ENCODE data around the gene STK17A.

STK17A gene

DNA sequence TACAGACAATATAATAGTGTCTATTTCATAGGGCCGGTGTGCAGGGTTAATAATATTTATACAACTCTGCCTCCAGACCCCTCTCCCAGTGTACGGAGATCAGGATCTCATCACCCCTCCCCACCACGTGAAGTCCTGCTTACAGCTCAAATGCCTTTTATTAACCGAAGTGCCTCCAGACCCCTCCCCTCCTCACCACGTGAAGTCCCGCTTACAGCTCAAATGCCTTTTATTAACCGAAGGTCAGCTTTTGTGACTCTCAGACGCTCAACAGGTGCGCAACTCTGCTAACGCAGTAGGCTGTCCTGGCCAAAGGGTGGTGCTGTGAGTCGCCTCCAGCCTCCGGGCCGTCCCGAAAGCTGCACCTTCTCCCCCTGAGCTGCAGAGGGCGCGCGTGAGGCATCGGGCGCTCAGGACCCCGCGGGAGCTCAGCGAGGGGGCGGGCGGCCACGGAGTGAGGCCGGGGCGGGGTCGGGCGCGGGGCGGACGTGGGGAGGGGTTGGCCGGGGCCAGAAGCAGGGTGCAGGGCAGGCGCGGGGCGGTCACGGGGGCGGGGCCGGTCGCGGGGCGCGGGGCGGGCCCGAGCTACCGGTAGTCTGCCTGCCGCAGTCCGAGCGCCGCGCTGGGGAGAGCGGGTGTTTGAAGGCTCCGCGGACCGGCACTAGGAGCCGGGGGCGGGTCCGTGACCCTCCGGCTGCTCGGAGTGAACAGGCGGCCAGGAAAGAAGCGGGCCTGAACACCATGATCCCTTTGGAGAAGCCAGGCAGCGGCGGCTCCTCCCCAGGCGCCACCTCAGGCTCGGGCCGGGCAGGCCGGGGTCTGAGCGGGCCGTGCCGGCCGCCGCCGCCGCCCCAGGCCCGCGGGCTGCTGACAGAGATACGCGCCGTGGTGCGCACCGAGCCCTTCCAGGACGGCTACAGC is at the start of gene STK17A:
STK17A (plus strand) TSS at position 606 of the 921 bp plus-strand sequence; CDS start at position 742, 136 bp downstream.
- DNase-seq (ENCODE audit: low spot score), result peak; percentile 95

GRCh38 chr7:43533801-43534479 is 49.0 kb upstream of the STK17A start:
- DNase-seq (ENCODE audit: low spot score), result peak; percentile 37

- no peak for DNase-seq (ENCODE audit: low spot score)
Observed at GRCh38 chr7:43535031-43535451, 47.9 kb upstream of the STK17A start.

GRCh38 chr7:43535810-43536585 is 46.9 kb upstream of the STK17A start:
- DNase-seq (ENCODE audit: low spot score), result peak; percentile 79

DNA sequence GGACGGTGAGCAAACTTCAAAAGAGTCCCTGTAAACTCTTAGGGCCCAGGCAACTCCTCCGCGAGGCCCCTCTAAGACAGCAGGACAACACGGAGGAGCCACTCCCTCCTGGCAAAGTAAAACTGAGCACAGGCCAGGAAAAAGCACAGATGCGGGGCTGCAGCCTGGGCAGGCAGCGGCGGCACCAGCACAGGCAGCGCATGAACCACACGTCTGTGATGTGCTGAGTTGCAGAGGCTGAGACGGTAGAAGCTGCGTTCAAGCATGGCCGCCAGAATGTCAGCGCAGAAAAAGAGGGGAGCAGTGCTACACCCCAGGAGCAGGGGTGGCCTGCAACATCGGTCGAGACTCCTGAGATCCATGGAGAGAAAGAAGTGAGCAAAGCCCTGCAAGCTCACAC is 46.1 kb upstream of the STK17A start:
- DNase-seq (ENCODE audit: low spot score), result no peak

GRCh38 chr7:43537765-43538403 is 45.0 kb upstream of the STK17A start:
- peak; percentile 49 for DNase-seq (ENCODE audit: low spot score)

GRCh38 chr7:43538404-43538771 is 44.5 kb upstream of the STK17A start:
- DNase-seq (ENCODE audit: low spot score), result no peak

GRCh38 chr7:43540471-43540870 is 42.4 kb upstream of the STK17A start:
- no peak for DNase-seq (ENCODE audit: low spot score)

GRCh38 chr7:43542716-43543115 is 40.2 kb upstream of the STK17A start:
- DNase-seq (ENCODE audit: low spot score), result no peak

GRCh38 chr7:43546231-43546630 is 36.7 kb upstream of the STK17A start:
- no peak for DNase-seq (ENCODE audit: low spot score)

GRCh38 chr7:43550427-43550826 is 32.5 kb upstream of the STK17A start:
- no peak for DNase-seq (ENCODE audit: low spot score)

DNA sequence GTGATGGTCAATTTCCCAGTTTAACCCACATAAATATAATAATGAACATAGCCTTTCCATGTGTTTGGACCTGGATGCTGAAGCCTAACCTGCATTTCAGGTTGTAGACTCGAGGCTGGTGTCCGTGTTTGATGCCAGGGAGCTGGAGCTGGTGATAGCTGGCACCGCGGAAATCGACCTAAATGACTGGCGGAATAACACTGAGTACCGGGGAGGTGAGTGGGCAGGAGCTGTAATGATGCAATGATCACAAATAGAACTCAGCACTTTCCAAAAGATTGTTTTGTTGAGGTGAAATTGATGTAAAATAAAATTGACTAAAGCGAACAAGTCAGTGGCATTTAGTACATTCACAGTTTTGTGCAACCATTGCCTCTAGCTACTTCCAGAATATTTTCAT is 30.8 kb upstream of the STK17A start:
- DNase-seq (ENCODE audit: low spot score), result no peak

GRCh38 chr7:43553999-43554398 is 28.9 kb upstream of the STK17A start:
- peak; percentile 37 for DNase-seq (ENCODE audit: low spot score)

- no peak for DNase-seq (ENCODE audit: low spot score)
Observed at GRCh38 chr7:43554423-43554822, 28.5 kb upstream of the STK17A start.

- no peak for DNase-seq (ENCODE audit: low spot score)
Observed at GRCh38 chr7:43557831-43558495, 24.9 kb upstream of the STK17A start.

DNA sequence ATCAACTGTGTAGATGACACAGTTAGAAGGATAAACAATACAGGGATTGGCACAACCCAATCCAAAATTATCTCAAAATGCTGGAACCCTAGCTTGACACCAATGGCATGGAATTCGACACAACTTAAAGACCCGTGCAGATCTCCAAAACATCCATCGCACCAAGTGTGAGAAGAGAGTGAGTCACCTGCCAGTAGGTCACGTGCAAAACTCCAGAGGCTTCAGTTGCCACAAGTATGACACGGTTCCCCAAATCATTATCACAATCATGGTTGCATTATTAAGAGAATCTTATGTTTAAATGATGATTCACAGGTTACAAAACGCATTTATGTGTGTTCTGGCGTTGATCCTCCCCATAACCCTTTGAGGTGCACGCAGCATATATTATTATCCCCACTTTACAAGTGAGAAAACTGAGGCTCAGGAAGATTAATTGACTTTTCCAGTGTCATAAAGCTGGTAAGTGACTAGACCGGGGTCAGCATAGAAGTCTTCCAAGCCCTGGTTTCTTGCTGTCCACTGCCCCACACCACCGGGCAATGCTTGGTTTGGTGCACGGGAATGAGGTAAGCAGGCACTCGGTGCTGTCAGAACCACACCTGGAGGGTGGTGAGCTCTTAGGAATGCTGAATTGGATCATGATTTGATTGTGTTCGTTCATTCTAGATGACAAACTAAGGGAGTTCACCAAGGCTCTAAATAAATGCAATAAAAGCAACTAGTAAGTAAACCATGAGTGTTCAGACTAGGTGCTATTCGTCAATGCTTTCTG is 23.6 kb upstream of the STK17A start:
- DNase-seq (ENCODE audit: low spot score), result no peak

GRCh38 chr7:43559946-43560335 is 23.0 kb upstream of the STK17A start:
- no peak for DNase-seq (ENCODE audit: low spot score)

DNA sequence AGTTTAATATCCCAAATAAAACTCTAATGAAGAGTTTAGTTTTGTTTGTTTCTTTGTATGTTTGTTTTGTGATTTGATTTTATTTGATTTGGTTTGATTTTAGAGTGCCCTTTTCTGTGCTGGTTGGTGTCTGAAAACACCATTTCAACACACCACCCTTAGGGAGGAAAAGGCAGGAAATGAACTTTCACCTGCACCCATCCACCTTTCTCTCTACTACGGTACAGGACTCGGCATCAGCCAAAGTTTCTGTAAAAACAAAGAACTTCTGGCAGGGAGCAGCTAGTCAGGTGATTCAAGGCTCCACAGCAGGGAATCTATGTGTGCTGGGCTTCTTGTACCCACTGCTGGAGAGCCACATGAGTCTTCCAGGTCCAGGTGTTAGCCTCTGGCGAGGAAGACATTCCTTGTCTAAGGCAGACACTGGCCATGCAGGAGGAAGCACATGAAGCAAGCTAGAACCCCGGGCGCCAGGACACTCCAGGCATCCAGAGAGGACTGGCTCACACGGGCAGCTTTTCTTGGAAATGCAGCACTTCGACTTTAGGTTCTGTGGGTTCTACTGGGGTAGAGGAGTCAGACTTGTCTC is 22.1 kb upstream of the STK17A start:
- DNase-seq (ENCODE audit: low spot score), result no peak

- DNase-seq (ENCODE audit: low spot score), result no peak
Observed at GRCh38 chr7:43562383-43562782, 20.5 kb upstream of the STK17A start.

GRCh38 chr7:43565786-43566185 is 17.1 kb upstream of the STK17A start:
- DNase-seq (ENCODE audit: low spot score), result peak; percentile 67

All from AG08395 (cell line).